Measurements from ENCODE around the gene FBXO22. TPM values are rescaled to one million over a fixed set of nuclear protein-coding genes. Genes with fewer than 3 reads are reported as not detected.

FBXO22 gene
- total RNA-seq, 1 donor from 2014 or later = 18.3 TPM

DNA sequence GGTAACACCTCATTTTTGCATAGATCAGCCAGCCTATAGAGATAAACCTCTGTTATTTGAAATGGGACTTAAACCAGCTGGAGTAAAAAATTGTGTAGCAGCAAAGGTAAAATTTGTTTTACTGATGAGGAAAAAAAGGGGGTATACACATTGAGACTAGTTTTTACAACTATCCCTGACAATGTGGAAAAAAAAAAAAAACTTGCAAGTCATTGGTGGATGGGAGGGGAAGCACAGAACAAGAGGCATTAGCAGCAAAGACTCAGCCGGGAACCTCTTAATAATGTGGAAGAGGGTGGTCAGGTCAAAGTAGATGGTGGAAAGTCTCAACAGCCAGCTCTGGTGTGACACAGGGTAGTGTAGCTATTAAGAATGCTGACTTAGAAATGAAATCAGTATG is 14.5 kb downstream of the FBXO22 start:
- DNase-seq (ENCODE audit: low spot score) = no peak

DNA sequence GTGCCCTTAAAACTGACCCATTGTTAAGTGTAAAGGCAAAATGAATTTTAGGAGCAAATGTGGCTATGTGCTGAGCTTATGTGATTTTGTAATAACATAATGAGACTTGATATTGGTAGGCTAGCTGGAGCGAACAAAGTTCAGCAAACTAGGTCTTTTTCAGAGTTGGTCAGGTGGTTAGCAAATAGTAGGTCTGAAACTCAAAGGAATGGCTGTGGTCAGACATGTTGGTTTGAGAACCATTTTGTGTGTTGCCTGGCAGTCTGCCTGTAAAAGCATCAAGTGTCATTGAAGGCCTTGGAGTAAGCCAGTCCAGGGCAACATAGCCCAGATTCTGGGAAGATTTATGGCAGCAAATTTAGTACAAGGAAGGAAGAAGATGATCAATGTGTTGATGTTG is 16.4 kb downstream of the FBXO22 start:
- DNase-seq (ENCODE audit: low spot score) = no peak

DNA sequence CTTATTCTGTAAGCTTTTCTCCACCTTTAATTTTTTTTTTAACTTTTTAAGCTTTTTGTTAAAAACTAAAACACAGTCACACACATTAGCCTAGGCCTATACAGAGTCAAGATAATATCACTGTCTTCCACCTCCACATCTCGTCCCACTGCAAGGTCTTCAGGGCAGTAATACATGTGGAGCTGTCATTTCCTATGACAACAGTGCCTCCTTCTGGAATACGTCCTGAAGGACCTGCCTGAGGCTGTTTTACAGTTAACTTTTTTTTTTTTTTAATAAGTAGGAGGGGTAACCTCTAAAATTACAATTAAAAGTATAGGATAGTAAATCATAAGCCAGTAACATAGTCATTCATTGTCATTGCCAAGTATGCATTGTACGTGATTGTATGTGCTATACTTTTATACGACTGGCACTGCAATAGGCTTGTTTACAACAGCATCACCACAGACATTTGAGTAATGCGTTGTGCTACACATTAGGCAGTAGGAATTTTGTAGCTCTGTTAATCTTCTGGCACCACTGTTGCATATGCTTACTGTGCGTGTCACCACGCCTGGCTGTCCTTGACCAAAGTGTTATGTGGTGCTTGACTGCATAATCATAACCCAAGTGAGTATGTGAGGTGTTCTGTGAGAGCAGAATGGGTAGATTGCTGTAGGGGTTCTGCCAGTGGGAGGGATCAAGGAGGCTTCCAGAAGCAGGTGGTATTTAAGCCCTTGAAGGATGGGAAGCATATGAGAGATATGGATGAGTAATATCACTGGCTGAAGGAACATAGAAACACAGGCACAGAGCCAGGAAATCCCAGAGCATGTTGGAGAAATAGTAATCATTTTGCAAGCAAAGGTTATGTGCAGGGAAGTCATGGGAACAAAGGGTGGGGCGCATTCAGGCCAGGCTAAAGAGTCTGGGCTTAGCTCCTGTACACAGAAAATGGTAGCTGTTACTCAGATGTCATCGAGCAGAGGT is 18.3 kb downstream of the FBXO22 start:
- no peak for DNase-seq (ENCODE audit: low spot score)

DNA sequence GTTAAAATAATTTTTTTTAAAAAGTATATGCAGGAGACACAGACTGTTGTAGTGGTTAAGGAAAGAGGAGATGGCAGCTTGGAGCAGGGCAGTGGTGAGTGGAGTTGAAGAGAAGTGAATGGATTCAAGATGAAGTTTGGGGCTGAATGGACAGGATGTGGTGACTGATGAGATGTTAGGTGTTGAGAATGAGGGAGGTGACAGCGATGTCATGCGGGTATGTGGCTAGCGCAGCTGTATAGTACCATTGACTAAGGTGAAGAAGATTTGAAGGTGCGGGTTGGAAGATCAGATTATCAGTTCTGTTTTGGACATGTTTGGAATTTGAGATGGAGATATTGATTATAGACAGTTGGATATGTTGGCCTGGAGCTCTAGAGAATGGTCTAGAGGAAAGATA is 20.1 kb downstream of the FBXO22 start:
- no peak for DNase-seq (ENCODE audit: low spot score)

DNA sequence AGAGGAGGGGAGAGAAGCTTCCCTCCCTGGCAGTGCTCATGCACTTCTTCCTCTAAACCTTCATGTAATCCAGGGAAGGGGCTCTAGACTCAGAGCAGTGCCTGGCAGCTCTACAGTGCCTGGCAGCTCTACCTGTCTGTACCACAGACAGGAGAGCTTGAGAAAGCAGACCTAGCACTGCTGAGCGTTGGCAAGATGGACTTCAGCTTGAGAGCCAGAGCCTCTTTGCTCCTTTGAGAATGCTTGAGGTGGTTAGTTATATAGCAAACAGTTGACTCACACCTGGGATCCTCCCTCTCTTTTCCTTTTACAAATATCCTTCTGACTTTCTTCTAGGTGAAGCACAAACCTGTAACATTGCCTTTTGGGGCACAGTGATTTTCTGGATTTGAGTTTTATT is 20.9 kb downstream of the FBXO22 start:
- no peak for DNase-seq (ENCODE audit: low spot score)

DNA sequence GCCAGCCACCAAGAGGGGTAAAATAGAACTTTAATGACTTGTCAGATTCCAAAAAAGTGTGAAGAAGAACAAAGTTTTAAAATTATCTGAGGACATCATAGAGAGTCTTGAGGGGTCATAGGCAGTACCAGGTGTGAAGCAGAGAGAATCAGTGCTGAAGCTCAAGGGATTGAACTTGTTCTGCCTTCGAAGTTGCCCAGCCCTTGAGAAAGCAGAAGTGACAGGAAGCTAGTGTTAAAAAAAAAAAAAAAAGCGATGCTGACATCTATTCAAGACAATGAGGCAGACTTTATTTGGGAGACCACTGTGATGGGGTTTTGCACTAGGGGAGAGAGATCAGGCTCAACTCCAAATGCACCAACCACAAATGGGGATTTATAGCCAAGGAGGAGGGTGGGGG is 21.8 kb downstream of the FBXO22 start:
- no peak for DNase-seq (ENCODE audit: low spot score)

DNA sequence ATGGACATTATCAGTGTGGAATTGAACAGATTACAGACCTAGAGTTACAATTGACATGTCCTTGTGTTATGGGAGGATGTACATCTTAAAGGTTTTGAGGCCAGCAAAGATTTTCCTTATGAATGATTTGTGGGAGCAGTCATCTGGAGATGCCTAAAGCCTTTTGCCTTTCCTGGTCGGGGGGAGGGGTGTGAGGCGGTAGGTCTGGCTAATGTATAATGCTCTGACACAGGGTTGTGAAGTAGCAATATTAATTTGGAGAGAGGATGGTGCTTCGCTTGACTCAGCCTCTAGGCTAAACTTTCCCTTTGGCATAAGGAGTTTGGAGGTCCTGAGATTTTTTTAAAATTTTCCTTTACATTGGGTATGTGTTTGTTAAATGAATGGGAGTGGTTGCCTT is 23.3 kb downstream of the FBXO22 start:
- no peak for DNase-seq (ENCODE audit: low spot score)

DNA sequence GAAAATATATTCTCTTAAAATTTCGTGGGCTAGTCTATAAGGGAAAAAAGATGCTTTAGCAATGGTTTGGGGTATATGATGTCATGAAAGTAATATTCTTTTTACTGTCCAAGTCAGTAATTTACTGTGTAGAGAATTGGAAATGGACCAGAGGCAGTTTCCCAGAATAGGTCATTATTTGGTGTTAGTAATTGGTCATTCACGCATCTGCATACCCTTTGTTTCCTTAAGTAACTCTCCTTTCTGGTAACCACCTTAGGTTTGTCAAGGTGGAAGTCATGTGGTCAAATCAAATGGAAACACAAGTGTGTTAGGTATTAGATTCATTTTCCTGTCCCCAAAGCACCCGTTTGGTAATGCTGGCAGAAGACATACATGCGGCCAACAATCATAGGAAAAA is 23.9 kb downstream of the FBXO22 start:
- no peak for DNase-seq (ENCODE audit: low spot score)

DNA sequence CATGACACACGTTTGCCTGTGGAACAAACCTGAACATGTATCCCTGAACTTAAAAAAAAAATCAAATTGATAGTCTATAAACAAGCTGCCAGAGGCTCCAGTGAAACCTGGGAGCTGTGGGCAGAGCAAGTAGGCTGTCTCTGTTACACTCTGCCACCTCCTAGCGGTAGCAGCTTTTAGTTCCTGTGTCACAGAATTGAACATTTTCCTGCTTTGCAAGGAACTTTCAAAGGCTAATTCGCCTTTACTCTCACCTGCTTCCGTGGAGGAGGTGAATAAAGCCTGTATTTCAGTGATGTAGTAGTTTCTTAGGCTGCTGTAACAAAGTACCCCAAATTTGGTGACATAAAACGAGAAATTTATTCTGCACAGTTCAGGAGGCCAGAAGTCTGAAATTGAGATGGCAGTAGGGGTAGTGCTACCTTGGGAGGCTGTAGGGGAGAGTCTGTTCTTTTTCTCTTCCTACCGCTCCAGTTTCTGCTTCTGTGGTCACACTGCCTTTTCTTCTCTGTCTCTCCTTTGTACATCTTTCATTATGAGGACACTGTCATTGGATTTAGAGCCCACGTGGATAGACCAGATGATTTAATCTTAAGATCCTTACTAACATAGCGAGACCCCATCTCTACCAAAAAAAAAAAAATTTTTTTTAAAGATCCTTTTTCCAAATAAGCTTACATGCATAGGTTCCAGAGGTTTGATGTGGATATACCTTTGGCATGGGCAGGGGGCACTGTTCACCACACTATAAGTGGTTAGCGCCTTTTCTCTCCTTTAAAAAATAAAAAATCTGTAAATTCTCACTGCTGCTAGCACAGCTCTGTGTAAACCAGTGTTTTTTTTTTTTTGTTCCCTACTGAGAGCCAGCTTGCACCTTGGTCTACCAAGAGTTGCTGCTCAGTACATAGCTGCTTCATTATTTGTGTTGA is 25.3 kb downstream of the FBXO22 start:
- no peak for DNase-seq (ENCODE audit: low spot score)

DNA sequence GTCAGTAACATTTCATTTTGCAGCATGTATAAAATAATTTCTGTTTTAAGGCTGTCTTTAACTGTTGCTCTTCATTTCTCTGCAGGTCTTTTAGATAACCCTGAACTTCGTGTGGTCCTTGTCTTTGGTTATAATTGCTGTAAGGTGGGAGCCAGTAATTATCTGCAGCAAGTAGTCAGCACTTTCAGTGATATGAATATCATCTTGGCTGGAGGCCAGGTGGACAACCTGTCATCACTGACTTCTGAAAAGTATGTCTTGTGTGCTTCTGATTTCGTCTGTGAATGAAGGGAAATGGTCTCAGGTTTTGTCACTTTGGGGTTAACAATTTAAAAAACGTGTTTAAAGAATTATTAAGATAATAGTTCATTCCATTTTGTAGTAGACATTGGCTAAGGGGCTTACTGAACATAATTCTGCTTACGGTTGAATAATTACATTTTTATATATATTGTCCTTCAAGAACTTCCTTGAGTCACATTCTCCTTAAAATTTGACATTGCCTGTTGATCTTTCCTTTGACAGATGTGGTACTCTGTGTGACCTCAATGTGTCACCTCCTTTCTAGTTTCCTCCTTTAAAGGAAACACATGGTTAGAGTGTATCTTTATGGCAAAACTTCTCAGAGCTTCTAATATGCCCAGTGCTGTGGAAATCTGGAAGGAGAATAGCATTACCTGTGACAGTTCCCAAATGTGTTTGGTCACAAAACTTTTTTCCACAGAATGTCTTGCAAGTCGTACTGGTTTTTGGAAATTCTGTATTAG is 26.3 kb downstream of the FBXO22 start:
- DNase-seq (ENCODE audit: low spot score) = no peak

DNA sequence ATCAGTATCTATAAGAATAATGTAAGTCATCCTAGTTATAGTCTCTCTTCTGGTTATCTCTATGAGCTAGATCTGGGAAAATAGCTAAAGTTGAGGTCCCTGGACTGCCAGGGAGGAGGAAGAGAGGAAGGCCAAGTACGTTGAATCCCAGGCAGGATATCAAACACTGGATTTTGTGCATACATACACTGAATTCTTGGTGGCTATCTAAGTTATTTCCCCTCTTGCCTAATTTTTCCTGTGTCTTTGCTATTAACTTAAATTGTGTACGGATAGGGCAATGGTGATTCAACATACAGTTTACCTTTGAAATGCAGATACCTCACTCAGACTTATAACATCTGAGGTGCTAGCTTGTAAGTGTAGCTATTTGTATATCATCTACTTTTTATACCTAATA is 27.2 kb downstream of the FBXO22 start:
- DNase-seq (ENCODE audit: low spot score) = no peak

DNA sequence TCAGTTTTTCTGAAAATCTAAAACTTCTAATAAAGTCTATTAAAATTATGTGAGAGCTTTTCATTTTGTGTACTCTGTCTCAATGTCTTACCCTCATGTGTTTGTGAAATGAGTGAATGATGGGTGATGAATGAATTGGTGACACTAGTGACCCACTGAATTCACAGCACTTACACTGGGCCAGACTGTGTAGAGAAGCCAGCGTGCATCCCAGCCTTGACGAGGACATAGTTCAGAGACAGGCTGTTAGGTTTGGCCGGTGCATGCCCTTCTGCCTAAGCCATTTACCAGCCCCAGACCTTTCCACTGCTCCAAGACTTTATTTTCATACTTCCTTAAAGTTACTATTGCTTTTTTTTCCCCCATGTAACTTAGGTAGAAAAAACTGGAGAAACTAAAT is 38.8 kb downstream of the FBXO22 start:
- DNase-seq (ENCODE audit: low spot score) = no peak

DNA sequence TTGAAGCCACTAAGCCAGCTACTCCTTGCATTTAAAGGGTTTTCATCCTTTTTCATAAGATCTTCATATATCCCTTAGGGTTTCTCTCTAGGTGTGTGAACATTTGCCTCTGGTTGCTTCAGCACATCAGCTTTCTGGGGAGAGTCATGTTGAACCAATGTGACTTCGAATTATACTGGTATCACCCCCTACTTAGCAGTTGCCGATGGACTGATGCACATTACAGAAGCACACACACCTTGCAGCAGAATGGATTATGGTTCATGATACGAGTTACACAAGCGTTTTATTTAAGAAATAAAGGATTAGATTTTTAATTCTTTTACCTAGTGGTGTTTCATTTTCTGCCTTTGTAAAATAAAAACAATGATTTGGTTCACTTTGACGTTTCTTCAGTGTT is 39.6 kb downstream of the FBXO22 start:
- no peak for DNase-seq (ENCODE audit: low spot score)

DNA sequence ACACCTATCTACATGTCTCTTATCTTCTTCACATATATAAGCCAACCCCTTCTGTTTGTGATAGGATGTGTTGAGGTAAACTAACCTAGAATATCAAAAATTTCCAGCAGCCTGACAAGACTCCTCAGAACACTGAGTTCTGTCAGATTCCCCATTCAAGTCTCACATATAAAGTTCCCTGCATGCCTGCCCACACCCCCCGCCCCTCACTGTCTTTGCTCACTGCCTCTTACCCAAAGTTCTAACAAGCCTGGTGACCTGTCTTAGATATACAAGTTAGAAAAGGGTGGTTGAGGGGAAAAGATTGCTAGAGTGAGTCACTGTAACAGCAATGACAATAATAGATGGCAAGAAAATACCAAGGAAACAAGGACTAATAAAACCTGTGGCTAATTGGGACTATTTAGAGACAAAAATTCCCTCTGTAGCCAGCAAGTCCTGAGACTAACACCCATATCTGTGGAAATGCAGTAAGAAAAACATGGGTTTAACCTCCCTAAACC is 40.1 kb downstream of the FBXO22 start:
- DNase-seq (ENCODE audit: low spot score) = no peak

DNA sequence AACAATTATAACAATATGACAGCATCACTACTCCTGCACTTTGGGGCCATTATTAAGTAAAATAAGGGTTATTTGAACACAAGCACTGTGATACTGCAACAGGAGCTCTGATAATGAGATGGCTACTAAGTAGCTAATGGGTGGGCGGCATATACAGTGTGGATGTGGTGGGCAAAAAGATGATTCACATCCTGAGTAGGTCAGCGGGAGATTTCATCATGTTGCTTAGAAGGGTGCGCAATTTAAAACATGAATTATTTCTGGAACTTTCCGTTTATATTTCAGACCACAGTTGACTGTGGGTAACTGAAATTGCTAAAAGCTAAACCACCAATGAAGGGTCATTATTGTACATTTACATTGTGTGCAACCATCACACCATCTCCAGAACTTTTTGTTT is 42.3 kb downstream of the FBXO22 start:
- no peak for DNase-seq (ENCODE audit: low spot score)

DNA sequence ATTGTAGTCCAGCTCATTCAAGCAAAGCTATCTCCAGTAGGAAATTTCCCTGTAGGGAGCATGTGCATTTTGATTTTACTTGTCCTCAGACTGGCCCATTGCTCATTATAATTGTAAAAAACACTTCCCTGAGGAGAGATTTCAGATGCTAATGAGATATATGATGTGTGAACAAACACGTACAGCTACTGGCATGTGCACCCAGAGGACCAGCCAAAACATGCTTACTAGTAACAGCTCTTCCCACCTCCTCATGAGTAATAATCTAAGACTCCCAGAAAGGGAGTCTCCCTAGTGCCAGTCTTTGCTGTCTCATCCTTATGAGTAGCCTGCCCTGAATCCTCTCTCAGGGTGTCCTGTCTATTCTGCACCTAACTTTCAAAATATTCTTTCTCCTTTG is 43.4 kb downstream of the FBXO22 start:
- DNase-seq (ENCODE audit: low spot score) = no peak

DNA sequence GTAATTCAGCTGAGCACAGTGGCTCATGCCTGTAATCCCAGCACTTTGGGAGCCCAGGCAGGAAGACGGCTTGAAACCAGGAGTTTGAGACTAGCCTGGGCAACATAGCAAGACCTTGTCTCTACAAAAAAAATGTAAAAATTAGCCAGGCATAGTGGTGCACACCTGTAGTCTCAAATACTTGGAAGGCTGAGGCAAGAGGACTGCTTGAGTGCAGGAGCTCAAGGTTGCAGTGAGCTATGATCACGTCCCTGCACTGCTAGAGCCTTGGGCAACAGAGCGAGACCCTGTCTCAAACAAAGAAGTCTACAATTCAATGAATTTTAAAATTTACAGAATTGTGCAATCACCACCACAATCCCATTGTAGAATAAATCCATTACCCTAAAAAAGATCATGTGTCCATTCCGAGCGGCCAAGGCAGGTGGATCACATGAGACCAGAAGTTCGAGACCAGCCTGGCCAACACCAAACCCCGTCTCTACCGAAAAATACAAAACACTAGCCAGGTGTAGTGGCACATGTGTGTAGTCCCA is 45.2 kb downstream of the FBXO22 start:
- no peak for DNase-seq (ENCODE audit: low spot score)

DNA sequence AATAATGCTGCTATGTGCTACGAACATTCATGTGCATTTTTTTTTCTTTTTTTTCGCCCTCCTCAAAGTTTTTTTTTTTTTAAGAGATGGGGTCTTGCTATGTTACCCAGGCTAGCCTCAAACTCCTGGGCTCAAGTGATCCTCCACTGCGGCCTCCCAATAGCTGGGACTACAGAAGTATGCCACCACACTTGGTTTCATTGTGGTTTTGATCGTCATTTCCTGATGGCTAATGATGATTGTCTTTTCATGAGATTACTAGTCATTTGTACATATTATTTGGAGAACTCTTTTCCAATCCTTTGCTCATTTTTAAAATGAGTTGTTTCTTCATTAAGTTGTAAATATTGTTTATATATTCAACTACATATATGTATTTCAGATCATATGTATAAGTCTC is 48.8 kb downstream of the FBXO22 start:
- DNase-seq (ENCODE audit: low spot score) = no peak

DNA sequence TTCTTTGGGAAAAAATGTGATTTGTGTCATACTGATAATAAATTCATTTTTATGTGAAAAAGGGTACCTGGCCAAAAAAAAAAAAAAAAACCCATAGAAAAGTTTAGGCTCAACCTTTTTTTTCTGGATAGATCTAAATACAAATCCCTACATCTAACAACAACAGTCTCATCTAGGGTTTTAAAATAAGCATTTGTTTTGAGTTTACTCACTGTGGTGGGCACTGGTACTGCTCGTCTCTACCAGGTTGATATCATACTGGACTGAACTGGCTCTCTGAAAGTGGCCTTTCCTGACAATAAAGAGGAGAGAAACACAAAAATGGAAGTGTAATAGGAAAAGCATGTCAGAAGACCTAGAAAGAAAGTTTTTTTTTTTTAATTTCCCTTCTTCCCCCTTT is 52.0 kb downstream of the FBXO22 start:
- no peak for DNase-seq (ENCODE audit: low spot score)

DNA sequence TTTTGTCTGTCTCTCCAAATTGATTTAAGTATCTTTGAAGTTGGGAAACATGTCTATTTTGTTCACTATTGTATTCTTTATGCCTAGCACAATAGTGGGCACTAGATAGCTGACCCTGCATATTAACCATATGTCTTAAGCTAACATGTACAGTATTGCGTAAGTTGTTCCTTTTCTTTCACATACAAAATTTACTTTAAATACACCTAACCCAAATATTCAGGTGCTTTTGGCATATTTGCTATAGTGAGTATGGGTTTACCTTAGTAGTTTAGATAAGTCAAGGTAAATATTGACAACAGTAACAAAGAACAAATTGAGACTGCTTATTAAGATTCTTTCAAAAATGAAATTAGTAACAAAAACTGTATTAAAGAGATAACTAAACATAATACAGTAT is 57.7 kb downstream of the FBXO22 start:
- no peak for DNase-seq (ENCODE audit: low spot score)

DNA sequence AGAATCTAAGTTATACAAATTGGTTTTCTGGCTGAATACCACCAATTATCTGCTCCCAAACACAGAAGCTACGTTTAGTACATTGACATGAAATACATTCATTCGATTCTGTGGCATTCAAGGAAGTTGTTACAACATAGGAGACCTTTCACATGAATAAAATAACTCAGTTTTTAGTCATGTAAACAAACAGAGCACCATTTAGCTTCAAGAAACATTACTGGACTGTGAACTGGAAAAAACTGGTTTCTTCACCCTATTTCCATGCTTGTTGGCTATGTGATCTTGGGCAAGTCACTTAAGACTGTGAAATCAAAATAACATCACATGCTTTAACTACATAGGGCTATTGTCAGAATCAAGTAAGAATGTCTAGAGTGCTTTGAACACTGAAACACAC is 62.4 kb downstream of the FBXO22 start:
- no peak for DNase-seq (ENCODE audit: low spot score)
